Stimulated activated CD8-positive, alpha-beta memory T cell treated with anti-CD3 and anti-CD28 coated beads, Interleukin-15, amount 100 ng/mL, for 4 hours (primary cell): ENCODE data around the gene ASTN2.
"Not testable (repeated sequence)": the region's sequence is repeated elsewhere in the genome, so short reads cannot be mapped to it uniquely, and the experiment has no call there.

ENCODE experiments used
- DNase-seq, 2 donors: peaks; one replicate each; pipeline ENCODE4 v3.0.0-alpha.2; 2020; ENCODE audit warnings: low read depth in 2 of 2

ASTN2 gene

DNA sequence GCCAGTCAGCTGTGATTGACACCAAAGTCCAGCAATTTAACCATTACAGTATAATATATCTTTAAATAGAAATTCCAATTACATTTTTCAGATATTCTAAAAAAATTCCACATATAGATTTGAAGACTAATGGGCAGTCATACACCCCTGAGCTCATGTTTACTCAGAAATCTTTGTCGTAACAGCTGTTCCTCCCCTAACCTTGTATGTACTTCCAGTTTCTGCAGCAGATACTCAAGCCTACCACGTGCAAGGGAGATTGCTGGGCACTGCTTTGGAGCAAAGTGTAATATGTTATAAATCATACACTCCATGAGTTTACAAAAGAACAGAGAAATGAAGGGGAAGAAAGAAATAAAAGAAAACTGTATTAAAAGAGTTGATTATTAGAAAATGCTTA lies 486.6 kb downstream of the ASTN2 start:
- DNase-seq: no peak

DNA sequence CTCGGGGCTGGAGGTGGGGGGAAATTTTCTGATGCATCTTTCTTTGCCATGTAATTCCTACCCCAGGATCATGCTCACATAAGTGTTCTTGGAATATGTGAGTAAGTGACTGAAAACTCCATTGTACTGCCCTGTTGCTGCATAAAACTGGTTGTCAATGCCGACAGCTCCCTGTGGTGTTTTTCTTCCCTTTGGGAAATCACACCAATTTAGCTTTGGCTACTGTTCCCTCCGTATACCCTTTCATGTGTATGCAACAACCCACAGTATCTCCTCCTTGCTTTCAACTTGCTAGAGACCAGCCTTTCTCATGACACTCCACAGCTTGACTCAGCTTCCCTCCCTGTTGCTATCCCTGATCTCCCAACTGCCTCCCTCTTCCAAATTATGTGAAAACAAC lies 487.1 kb downstream of the ASTN2 start:
- DNase-seq: no peak

GRCh38 chr9:116925121-116925520 lies 489.7 kb downstream of the ASTN2 start:
- no peak for DNase-seq

- DNase-seq: no peak
Observed at GRCh38 chr9:116924462-116925110, 490.3 kb downstream of the ASTN2 start.

- DNase-seq: not testable (repeated sequence)
Observed at GRCh38 chr9:116917895-116918508, 496.9 kb downstream of the ASTN2 start.

GRCh38 chr9:116913536-116913935 lies 501.3 kb downstream of the ASTN2 start:
- DNase-seq: no peak

GRCh38 chr9:116910201-116910600 lies 504.7 kb downstream of the ASTN2 start:
- no peak for DNase-seq

DNA sequence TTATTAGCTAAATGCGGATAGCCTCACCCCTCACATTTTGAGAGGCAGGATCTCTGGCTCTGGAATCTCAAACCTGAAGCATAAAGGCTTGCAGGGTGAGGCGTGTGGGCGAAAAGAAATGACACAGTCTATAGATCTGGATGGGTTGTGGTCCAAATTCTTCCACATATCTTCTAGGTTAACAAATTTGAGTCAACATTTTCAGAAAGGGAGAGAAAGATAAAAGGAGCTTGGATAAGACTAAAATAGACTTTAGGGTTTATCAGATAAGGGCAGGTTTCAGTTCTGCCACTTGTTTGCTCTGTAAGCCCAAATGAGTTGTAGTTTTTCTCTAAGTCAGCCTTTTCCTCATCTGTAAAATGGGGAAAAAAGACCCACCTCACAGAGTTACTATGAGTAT lies 506.9 kb downstream of the ASTN2 start:
- DNase-seq: no peak

- DNase-seq: no peak
Observed at GRCh38 chr9:116905171-116905588, 509.7 kb downstream of the ASTN2 start.

DNA sequence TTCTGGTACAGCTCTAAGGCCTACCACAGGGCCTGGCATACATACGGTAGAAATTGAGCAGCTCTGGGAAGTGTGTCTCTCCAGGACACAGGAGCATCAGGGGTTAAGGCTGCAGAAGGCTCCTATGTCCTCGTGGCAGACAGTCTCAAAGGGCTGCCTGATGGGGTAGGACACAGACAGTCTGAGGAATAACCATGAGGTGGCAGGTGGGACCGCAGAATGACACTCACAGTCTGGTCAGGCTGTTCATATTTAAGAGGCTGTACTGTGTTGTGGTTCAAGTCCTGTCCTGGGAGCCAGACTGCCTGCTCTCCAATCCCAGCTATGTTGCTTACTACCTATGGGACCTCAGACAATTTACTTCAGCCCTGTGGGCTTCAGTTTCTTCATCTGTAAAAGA lies 510.7 kb downstream of the ASTN2 start:
- DNase-seq: no peak

DNA sequence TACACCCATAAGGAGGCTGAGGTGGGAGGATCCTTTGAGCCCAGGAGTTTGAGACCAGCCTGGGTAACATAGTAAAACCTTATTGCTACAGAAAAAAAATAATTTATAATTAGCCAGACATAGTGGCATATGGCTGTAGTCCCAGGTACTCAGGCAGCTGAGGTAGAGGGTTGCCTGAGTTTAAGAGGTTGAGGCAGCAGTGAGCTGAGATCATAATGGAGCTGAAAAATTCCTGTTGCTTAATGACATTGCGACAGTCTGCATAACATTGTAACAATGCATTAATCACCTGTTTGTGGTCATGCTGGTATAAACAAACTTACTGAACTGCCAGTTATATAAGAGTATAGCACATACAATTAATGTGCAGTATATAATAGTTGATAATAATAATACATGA lies 513.6 kb downstream of the ASTN2 start:
- no peak for DNase-seq

DNA sequence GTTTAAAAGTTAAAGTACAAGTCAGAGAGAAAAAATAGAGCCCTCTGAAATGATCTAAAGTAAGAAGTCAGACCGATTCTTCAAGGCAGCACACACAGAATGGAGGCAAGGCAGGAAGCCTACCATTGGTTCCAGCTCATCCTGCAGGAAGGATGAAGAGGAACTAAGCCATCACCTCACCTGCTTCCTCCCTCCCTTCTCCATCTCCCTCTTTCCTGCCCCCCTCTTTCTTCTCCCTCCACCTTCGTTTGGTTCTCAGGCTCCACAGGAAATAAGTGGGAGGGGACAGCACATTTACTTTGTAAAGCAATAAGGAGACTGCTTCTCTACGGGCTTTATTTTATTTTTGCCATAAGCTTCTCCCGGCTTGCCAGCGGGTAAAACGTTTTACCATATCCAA lies 514.3 kb downstream of the ASTN2 start:
- DNase-seq: no peak

DNA sequence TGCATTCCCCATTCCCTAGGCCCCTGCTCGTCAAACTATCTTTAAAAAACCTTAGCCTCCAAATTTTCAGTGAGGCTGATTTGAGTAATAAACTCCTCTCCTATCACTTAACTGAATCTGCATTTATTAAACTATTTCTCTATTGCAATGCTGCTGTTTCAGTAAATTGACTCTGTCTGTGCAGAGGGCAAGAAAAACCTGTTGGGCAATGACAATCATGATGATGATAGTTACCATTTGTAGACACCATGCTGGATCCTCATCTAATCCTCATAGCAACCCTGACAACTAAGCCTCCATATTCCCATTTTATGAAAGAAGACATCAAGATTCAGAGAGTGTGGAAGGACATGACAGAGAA lies 514.9 kb downstream of the ASTN2 start:
- DNase-seq: no peak

GRCh38 chr9:116899337-116900006 lies 515.4 kb downstream of the ASTN2 start:
- DNase-seq: no peak

DNA sequence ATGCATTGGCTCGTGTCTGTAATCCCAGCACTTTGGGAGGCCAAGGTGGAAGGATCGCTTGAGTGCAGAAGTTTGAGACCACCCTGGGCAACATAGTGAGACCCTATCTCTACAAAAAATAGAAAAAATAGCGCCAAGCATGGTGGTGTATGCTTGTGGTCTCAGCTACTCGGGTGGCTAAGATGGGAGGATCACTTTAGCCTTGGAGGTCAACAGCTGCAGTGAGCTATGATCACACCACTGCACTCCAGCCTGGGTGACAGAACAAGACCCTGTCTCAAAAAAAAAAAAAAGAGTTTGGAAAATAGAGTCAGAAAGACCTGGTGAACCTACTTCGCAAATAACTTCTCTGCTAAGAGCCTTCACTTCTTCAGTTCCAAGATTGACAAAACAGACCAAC lies 516.7 kb downstream of the ASTN2 start:
- DNase-seq: not testable (repeated sequence)

- no peak for DNase-seq
Observed at GRCh38 chr9:116897201-116897600, 517.7 kb downstream of the ASTN2 start.

DNA sequence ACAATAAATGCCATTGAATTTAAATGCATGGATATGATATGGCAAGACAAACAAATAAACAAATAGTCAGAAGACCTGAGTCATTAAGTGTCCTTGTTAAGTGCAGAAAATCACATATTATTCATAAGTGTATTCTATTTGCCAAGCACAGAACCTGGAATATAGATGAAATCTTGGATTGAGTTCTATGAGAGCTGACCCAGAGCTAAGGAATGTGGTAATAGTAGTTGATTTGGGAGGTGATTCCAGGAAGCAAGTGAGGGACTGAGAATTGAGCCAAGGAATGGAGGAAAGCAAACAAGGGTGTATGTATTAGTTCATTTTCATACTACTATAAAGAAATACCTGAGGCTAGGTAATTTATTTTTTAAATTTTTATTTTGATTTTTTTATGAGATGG lies 518.9 kb downstream of the ASTN2 start:
- DNase-seq: no peak

- no peak for DNase-seq
Observed at GRCh38 chr9:116891424-116891823, 523.4 kb downstream of the ASTN2 start.

DNA sequence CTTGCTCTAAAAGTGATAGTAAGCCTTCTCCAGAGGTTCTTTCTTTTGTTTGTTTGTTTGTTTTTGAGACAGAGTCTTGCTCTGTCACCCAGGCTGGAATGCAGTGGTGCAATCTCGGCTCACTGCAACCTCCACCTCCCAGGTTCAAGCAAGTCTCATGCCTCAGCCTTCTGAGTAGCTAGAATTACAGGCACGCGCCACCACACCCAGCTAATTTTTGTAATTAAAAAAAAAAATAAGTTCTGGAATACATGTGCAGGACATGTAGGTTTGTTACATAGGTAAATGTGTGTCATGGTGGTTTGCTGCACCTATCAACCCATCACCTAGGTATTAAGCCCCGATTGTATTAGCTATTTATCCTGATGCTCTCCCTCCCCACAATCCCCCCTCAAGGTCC lies 526.4 kb downstream of the ASTN2 start:
- DNase-seq: not testable (repeated sequence)

DNA sequence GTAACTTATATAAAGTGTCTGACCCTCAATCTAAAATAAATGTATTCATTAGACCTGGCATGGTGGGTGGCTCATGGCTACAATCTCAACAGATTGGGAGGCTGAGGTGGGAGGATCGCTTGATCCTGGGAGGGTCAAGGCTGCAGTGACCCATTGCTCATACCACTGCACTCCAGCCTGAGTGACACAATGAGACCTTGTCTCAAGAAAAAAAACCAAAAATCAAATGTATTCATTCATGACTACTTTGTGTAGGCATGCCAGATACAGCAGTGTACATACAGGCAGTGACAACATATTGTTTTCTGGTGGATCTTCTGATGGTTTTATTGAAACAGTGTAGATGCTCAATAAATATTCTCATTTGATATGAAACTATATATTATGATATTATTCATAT lies 526.8 kb downstream of the ASTN2 start:
- DNase-seq: no peak

GRCh38 chr9:116883676-116884075 lies 531.2 kb downstream of the ASTN2 start:
- DNase-seq: no peak

DNA sequence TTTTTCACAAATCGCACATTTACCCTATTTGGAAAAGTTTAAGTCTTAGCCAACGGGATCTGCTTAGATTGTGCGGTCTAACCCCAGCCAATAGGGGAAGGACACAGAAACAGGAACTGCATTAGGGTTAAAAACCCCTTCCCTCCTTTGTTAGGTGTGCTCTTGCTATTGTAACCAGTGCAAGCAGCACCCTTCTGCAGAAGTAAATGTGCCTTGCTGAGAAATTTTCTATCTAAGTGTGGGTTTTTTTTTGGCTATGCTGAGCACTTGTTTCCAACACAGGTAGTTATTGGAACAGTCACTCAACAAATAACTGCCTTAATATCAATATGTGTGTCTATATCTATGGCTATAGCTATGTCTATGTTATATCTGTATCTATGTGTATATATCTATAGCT lies 537.8 kb downstream of the ASTN2 start:
- DNase-seq: no peak

DNA sequence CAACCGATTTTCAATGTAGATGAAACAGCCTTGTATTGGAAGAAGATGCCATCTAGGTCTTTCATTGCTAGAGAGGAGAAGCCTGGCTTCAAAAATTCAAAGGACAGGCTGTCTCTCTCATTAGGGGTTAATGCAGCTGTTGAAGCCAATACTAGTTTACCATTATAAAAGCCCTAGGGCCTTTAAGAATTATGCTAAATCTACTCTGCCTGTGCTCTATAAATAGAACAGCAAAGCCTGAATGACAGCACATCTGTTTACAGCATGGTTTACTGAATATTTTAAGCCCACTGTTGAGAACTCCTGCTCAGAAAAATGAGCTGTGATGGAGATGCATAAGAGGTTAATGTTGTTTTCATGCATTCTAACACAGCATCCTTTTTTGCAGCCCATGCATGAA lies 539.3 kb downstream of the ASTN2 start:
- no peak for DNase-seq
